DMS 273 treated with DMSO at 0.1 percent for 48 hours (cell line): ENCODE data around the gene MAPKAPK3.
"Not testable (repeated sequence)": the region's sequence is repeated elsewhere in the genome, so short reads cannot be mapped to it uniquely, and the experiment has no call there.

Experiments used
- DNase-seq: peaks from one replicate; lab custom pipeline; 2025; lab: John Stamatoyannopoulos, UW

Gene MAPKAPK3

GRCh38 chr3:50656417-50657195 lies 39.7 kb downstream of the MAPKAPK3 start:
- DNase-seq: no peak

GRCh38 chr3:50657407-50657806 lies 40.5 kb downstream of the MAPKAPK3 start:
- no peak for DNase-seq

- DNase-seq: no peak
Observed at GRCh38 chr3:50657816-50658215, 40.9 kb downstream of the MAPKAPK3 start.

GRCh38 chr3:50658416-50658815 lies 41.5 kb downstream of the MAPKAPK3 start:
- DNase-seq: no peak

GRCh38 chr3:50658831-50659230 lies 41.9 kb downstream of the MAPKAPK3 start:
- DNase-seq: no peak

- DNase-seq: no peak
Observed at GRCh38 chr3:50660386-50660785, 43.4 kb downstream of the MAPKAPK3 start.

- DNase-seq: no peak
Observed at GRCh38 chr3:50661321-50661837, 44.4 kb downstream of the MAPKAPK3 start.

- DNase-seq: no peak
Observed at GRCh38 chr3:50662408-50662807, 45.5 kb downstream of the MAPKAPK3 start.

- DNase-seq: no peak
Observed at GRCh38 chr3:50665081-50665840, 48.3 kb downstream of the MAPKAPK3 start.

- not testable (repeated sequence) for DNase-seq
Observed at GRCh38 chr3:50665841-50666115, 48.8 kb downstream of the MAPKAPK3 start.

- no peak for DNase-seq
Observed at GRCh38 chr3:50666837-50667236, 49.9 kb downstream of the MAPKAPK3 start.

- no peak for DNase-seq
Observed at GRCh38 chr3:50671331-50671730, 54.4 kb downstream of the MAPKAPK3 start.

- DNase-seq: no peak
Observed at GRCh38 chr3:50672656-50673055, 55.7 kb downstream of the MAPKAPK3 start.

- no peak for DNase-seq
Observed at GRCh38 chr3:50673931-50674330, 57.0 kb downstream of the MAPKAPK3 start.

GRCh38 chr3:50674349-50675178 lies 57.6 kb downstream of the MAPKAPK3 start, which contains the start of gene DOCK3:
DOCK3 (plus strand) TSS chr3:50674927; CDS start chr3:50675264, 337 bp downstream.
- DNase-seq: no peak

- no peak for DNase-seq
Observed at GRCh38 chr3:50675179-50676030, 58.5 kb downstream of the MAPKAPK3 start.

GRCh38 chr3:50676031-50676705 lies 59.2 kb downstream of the MAPKAPK3 start:
- DNase-seq: no peak

- DNase-seq: no peak
Observed at GRCh38 chr3:50687127-50687751, 70.3 kb downstream of the MAPKAPK3 start.

GRCh38 chr3:50687916-50688315 lies 71.0 kb downstream of the MAPKAPK3 start:
- no peak for DNase-seq

GRCh38 chr3:50688602-50689001 lies 71.7 kb downstream of the MAPKAPK3 start:
- DNase-seq: not testable (repeated sequence)
